Neural cell (in vitro differentiated cells): Measurements from ENCODE around the gene SH3D19. TPM values are rescaled to one million over a fixed set of nuclear protein-coding genes. Genes with fewer than 3 reads are reported as not detected.

Source experiments
- H2AFZ ChIP-seq: fragments of 200-600, 300-800 bp; sonication (generic), shearing (Covaris generic); 2 replicates; pipeline ENCODE4 v1.6.0; 2014; ENCODE audit warnings: low read depth, mild to moderate bottlenecking, antibody characterized with exemption, low read length, moderate library complexity
- H3F3A ChIP-seq: fragments of 200-600 bp; shearing (Covaris generic); 2 replicates; pipeline ENCODE4 v1.6.1; 2016; ENCODE audit warnings: mild to moderate bottlenecking, moderate library complexity, mixed read lengths, antibody characterized with exemption, low read length; ENCODE audit not compliant: insufficient read depth, poor library complexity, severe bottlenecking
- H3K27ac ChIP-seq: fragments of 200-600, 300-800 bp; sonication (generic), shearing (Covaris generic); 2 replicates; pipeline ENCODE4 v1.5.1; 2014; ENCODE audit warnings: mild to moderate bottlenecking, low read length, moderate library complexity
- H3K27me3 ChIP-seq: fragments of 300-800, 200-600 bp; sonication (generic), shearing (Covaris generic); 2 replicates; pipeline ENCODE4 v1.6.0; 2014; ENCODE audit warnings: mild to moderate bottlenecking, low read depth, low read length, moderate library complexity; ENCODE audit not compliant: insufficient read depth
- H3K36me3 ChIP-seq: fragments of 300-800, 200-600 bp; sonication (generic), shearing (Covaris generic); 2 replicates; pipeline ENCODE4 v1.5.1; 2014; ENCODE audit warnings: mild to moderate bottlenecking, antibody characterized with exemption, low read length, moderate library complexity; ENCODE audit not compliant: insufficient read depth
- H3K4me2 ChIP-seq: fragments of 300-800, 200-600 bp; sonication (generic), shearing (Covaris generic); 2 replicates; pipeline ENCODE4 v1.6.0; 2014; ENCODE audit warnings: mild to moderate bottlenecking, low read length
- H3K4me3 ChIP-seq: fragments of 300-800, 200-600 bp; sonication (generic), shearing (Covaris generic); 2 replicates; pipeline ENCODE4 v1.5.1; 2014; ENCODE audit warnings: mild to moderate bottlenecking, low read length, moderate library complexity
- H3K79me2 ChIP-seq: fragments of 200-600 bp; shearing (Covaris generic); replicated peaks from 2 replicates; pipeline ENCODE4 v1.6.0; 2014; ENCODE audit warnings: mild to moderate bottlenecking, low read length, moderate library complexity; ENCODE audit not compliant: insufficient read depth
- H3K9ac ChIP-seq: fragments of 300-800, 200-600 bp; sonication (generic), shearing (Covaris generic); 2 replicates; pipeline ENCODE4 v1.6.1; 2016; ENCODE audit warnings: mild to moderate bottlenecking, low read length, mixed read lengths
- H3K9me2 ChIP-seq: fragments of 200-600 bp; shearing (Covaris generic); 2 replicates; pipeline ENCODE4 v1.6.1; 2016; ENCODE audit warnings: mild to moderate bottlenecking, low read length, mixed read lengths; ENCODE audit not compliant: insufficient read depth
- H3K9me3 ChIP-seq: fragments of 200-600, 300-800 bp; sonication (generic), shearing (Covaris generic); 2 replicates; pipeline ENCODE4 v1.6.1; 2016; ENCODE audit warnings: mild to moderate bottlenecking, mixed run types, low read length, moderate library complexity, mixed read lengths
- H4K20me1 ChIP-seq: fragments of 200-600 bp; shearing (Covaris generic); 2 replicates; pipeline ENCODE4 v1.6.1; 2016; ENCODE audit warnings: mild to moderate bottlenecking, mixed run types; ENCODE audit not compliant: insufficient read depth
- EP300 ChIP-seq: fragments of 450-650 bp; conservative IDR thresholded peaks from 2 replicates; pipeline ENCODE4 v1.6.1; 2014; ENCODE audit warnings: antibody characterized with exemption, mild to moderate bottlenecking, moderate library complexity; ENCODE audit not compliant: poor library complexity, severe bottlenecking
- EZH2 ChIP-seq: fragments of 200-600, 300-800 bp; shearing (Covaris generic), sonication (generic); IDR thresholded peaks from 2 replicates; pipeline ENCODE4 v1.6.1; 2014; ENCODE audit warnings: antibody characterized with exemption, low read length, borderline replicate concordance, mild to moderate bottlenecking; ENCODE audit not compliant: insufficient read depth, poor library complexity, severe bottlenecking
- MXI1 ChIP-seq: fragments of 450-650 bp; conservative IDR thresholded peaks from 2 replicates; pipeline ENCODE4 v1.6.1; 2014; ENCODE audit warnings: antibody characterized with exemption, mild to moderate bottlenecking; ENCODE audit not compliant: poor library complexity, severe bottlenecking
- POLR2AphosphoS5 ChIP-seq: IDR thresholded peaks from 2 replicates; pipeline ENCODE4 v1.6.1; 2012
- RAD21 ChIP-seq: fragments of 450-650 bp; conservative IDR thresholded peaks from 2 replicates; pipeline ENCODE4 v1.6.1; 2014; ENCODE audit warnings: antibody characterized with exemption, mild to moderate bottlenecking, moderate library complexity
- SMC3 ChIP-seq: fragments of 450-650 bp; conservative IDR thresholded peaks from 2 replicates; pipeline ENCODE4 v1.6.1; 2014; ENCODE audit warnings: antibody characterized with exemption, mild to moderate bottlenecking, moderate library complexity; ENCODE audit not compliant: poor library complexity
- TAF1 ChIP-seq: IDR thresholded peaks from 2 replicates; pipeline ENCODE4 v1.6.1; 2012; ENCODE audit warnings: low read depth
- polyA plus RNA-seq: library from polyadenylated mRNA; depleted of rRNA; stranded (reverse); fragments of >200 nt; gene quantifications from 2 replicates; pipeline ENCODE4 v1.2.3, GENCODE V29; 2014
- TF ChIP-seq, protein P1 (sequence below): fragments of 450-650 bp; IDR thresholded peaks from 2 replicates; pipeline ENCODE4 v1.5.1; 2014; ENCODE audit warnings: antibody characterized with exemption, mild to moderate bottlenecking, moderate library complexity; ENCODE audit not compliant: poor library complexity, severe bottlenecking
- TF ChIP-seq, protein P2 (sequence below): IDR thresholded peaks from 2 replicates; pipeline ENCODE4 v1.6.1; 2012; ENCODE audit warnings: borderline replicate concordance

Gene SH3D19
- polyA plus RNA-seq, 1 donor from 2014 or later = 0.46 TPM

GRCh38 chr4:151239608-151240007, 85.8 kb downstream of the SH3D19 start:
- Histone ChIP-seq H3K36me3 (no peaks in the 10 kb centered on the region), H4K20me1 (no peaks in the 10 kb centered on the region), H3F3A (no peaks in the 10 kb centered on the region), H3K79me2 (no peaks in the 10 kb centered on the region), H3K27ac (no peak overlapping the region), H3K27me3 (no peaks in the 10 kb centered on the region), H3K9me2 (no peaks in the 10 kb centered on the region), H2AFZ (no peak overlapping the region), H3K4me2 (no peak overlapping the region), H3K4me3 (no peak overlapping the region), H3K9me3 (no peaks in the 10 kb centered on the region), H3K9ac (no peak overlapping the region)
- TF ChIP-seq, protein P1, sequence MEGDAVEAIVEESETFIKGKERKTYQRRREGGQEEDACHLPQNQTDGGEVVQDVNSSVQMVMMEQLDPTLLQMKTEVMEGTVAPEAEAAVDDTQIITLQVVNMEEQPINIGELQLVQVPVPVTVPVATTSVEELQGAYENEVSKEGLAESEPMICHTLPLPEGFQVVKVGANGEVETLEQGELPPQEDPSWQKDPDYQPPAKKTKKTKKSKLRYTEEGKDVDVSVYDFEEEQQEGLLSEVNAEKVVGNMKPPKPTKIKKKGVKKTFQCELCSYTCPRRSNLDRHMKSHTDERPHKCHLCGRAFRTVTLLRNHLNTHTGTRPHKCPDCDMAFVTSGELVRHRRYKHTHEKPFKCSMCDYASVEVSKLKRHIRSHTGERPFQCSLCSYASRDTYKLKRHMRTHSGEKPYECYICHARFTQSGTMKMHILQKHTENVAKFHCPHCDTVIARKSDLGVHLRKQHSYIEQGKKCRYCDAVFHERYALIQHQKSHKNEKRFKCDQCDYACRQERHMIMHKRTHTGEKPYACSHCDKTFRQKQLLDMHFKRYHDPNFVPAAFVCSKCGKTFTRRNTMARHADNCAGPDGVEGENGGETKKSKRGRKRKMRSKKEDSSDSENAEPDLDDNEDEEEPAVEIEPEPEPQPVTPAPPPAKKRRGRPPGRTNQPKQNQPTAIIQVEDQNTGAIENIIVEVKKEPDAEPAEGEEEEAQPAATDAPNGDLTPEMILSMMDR = no peak
- TF ChIP-seq EZH2 (no peak), EP300 (no peak), TAF1 (no peak), MXI1 (no peak), RAD21 (no peak), SMC3 (no peak), POLR2AphosphoS5 (no peak)
- TF ChIP-seq, protein P2, sequence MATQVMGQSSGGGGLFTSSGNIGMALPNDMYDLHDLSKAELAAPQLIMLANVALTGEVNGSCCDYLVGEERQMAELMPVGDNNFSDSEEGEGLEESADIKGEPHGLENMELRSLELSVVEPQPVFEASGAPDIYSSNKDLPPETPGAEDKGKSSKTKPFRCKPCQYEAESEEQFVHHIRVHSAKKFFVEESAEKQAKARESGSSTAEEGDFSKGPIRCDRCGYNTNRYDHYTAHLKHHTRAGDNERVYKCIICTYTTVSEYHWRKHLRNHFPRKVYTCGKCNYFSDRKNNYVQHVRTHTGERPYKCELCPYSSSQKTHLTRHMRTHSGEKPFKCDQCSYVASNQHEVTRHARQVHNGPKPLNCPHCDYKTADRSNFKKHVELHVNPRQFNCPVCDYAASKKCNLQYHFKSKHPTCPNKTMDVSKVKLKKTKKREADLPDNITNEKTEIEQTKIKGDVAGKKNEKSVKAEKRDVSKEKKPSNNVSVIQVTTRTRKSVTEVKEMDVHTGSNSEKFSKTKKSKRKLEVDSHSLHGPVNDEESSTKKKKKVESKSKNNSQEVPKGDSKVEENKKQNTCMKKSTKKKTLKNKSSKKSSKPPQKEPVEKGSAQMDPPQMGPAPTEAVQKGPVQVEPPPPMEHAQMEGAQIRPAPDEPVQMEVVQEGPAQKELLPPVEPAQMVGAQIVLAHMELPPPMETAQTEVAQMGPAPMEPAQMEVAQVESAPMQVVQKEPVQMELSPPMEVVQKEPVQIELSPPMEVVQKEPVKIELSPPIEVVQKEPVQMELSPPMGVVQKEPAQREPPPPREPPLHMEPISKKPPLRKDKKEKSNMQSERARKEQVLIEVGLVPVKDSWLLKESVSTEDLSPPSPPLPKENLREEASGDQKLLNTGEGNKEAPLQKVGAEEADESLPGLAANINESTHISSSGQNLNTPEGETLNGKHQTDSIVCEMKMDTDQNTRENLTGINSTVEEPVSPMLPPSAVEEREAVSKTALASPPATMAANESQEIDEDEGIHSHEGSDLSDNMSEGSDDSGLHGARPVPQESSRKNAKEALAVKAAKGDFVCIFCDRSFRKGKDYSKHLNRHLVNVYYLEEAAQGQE = no peak

DNA sequence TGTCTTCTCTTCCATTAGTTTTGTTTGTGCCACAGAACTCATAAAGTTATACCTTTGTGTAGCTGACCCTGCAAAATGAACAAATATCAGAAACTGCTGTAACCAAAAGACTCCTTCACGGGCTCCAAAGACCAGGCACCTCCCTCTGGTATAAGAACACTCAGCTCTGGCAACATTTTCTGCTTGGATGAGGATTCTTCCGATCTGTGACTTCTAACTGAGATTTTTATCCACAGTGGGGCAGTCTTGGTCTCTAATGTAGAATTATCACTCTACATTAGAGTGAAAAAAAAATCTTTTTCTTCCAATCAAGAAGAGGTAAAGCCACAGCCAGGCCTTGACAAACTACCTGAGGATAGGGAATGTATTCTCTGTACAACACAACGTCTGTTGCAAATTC, 86.9 kb downstream of the SH3D19 start:
- no peak overlapping the region for H3K4me3 ChIP-seq
- no peak overlapping the region for H3K27ac ChIP-seq

More for the DNA sequence above, 86.9 kb downstream of the SH3D19 start:
- H3K9me2 ChIP-seq = no peaks in the 10 kb centered on the region
- H2AFZ ChIP-seq = no peak overlapping the region
- H3K4me2 ChIP-seq = no peak overlapping the region
- no peaks in the 10 kb centered on the region for H3K27me3 ChIP-seq
- no peaks in the 10 kb centered on the region for H3K79me2 ChIP-seq
- TF ChIP-seq SMC3 = peak; percentile 65
- no peak for TF ChIP-seq TAF1
- TF ChIP-seq, protein P1 = peak; percentile 59
- TF ChIP-seq RAD21 = peak; percentile 68
- no peaks in the 10 kb centered on the region for H3F3A ChIP-seq
- no peaks in the 10 kb centered on the region for H3K36me3 ChIP-seq
- no peaks in the 10 kb centered on the region for H4K20me1 ChIP-seq
- no peak overlapping the region for H3K9ac ChIP-seq
- H3K9me3 ChIP-seq = no peaks in the 10 kb centered on the region
